Measurements from ENCODE around the gene RASGRF2.

GRCh38 chr5:80960531-80961375, 590 bp downstream of the RASGRF2 start:
- TF ChIP-seq CTCF (IDR thresholded peaks at IDR 0.05; ENCODE audit: low read depth, low read length, poor library complexity, severe bottlenecking) (no peak), EZH2phosphoT487 (IDR thresholded peaks at IDR 0.05; ENCODE audit: borderline replicate concordance, low read length) (no peak)
